ENCODE results near the gene STK32C.

Gene STK32C

GRCh38 chr10:132264306-132264950 lies 43.3 kb downstream of the STK32C start:
- no peak for DNase-seq

DNA sequence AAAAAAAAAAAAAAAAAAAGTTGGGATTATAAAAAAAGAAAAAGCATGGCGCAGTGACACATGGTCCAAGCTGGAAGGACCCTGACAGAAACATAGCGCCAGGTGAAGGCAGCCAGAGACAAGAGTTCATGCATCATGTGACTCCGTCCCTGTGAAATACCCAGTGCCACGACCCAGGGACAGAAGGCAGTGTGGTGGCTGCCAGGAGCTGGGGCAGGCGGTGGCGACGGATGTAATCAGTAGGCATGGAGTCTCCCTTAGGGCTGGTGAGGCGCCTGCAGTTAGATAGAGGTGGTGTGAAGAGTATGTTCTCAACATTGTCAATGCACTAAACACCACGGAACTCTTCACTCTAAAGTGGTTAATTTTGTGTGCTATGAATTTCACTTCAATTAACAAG lies 43.9 kb downstream of the STK32C start:
- no peak for DNase-seq

DNA sequence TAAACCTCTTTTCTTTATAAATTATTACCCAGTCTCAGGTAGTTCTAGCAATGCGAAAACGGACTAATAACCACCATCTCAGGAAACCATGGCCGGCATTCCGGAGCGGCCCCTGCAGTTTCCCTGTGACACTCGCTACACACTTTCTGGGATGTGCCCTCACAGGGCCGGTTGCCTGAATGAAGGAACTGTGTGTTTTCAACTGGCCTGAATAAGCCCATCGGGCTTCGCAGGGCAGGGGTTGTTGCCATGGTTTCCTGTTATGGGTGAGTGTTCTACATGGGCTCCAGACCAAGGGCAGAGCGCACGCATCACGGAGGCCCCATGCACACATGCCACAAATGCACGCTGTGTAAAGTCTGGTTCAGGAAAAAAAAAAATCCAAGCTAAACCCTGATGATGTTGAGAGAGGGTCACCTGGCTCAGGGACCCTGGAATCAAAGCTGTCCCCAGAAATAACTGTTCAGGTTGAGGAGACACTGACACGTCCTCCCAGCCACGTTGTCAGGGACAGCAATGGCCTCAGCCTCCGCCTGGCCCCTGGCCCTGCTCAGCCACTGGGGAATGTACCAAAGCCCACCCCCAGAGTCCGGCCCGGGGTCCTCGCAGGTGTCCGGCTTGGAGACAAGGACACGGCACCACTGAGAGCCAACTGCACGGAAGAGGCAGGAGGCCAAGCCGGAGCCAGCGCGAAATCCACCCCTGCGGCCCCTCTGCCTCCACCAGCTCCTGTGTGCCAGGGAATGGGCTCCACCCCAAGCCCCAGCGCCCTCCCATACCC lies 47.9 kb downstream of the STK32C start:
- no peak for DNase-seq

GRCh38 chr10:132258423-132258822 lies 49.3 kb downstream of the STK32C start:
- DNase-seq, result no peak

DNA sequence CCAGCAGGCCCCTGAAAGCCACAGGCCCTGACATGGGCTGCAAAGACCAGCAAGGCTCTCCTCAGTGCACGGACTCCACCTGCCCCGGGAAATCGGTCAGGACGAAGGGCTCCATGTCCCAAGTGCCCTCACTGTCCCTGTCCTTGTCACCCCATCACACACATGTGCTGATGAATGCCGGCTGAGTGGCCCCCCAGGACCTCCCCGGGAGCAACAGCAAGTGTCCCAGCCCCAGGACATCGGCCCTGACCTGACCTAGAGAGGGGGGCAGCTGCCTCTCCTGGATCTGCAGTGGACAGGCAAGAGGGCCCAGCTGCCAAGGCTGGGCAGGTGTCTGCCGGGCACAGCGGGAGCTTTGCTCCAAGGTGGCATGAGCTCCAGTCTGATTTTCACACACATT lies 49.8 kb downstream of the STK32C start:
- no peak for DNase-seq

DNA sequence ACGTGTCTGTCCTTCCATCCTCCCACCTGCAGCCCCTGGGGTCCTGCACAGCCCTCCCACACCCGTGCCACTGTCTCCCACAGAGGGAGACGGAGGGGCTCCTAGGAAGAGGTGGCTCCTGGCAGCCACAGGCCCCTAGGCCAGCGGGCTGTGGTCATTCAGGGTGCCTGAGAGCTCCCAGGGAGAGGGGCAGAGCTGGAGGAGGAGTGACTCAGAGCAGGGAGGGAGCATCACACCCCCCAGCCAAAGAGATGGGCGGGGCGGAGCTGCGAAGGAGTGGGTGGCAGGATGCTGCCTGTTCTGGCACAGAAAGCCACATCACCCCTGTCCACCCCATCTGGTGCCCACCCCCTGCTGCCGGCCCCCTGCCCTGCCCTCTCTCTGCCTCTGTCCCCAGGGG lies 50.5 kb downstream of the STK32C start:
- DNase-seq, result peak; percentile 74

DNA sequence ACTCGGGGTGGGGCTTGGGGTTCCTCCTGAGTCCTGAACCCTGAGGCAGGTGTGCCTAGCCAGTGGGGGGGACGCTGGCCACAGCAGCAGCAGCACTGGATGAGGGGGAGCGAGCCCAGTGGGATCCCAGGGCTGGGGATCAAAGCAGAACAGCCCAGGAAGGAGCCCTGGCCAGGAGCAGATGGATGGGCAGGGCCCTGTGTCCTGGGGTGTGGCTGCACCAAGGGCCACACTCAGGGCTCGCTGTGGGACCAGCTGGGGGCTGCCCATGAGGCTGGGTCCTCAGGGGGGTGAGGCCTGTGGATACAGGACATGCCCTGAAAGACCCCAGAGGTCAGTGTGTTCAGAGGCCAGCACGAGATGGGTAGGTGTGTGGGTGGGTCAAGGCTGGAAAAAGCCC lies 50.9 kb downstream of the STK32C start:
- DNase-seq, result no peak

GRCh38 chr10:132255489-132256344 lies 52.0 kb downstream of the STK32C start:
- no peak for DNase-seq

- no peak for DNase-seq
Measured at GRCh38 chr10:132254841-132255240, 52.9 kb downstream of the STK32C start.

GRCh38 chr10:132253092-132253687 lies 54.6 kb downstream of the STK32C start:
- no peak for DNase-seq

GRCh38 chr10:132252412-132252811 lies 55.3 kb downstream of the STK32C start:
- DNase-seq, result no peak

DNA sequence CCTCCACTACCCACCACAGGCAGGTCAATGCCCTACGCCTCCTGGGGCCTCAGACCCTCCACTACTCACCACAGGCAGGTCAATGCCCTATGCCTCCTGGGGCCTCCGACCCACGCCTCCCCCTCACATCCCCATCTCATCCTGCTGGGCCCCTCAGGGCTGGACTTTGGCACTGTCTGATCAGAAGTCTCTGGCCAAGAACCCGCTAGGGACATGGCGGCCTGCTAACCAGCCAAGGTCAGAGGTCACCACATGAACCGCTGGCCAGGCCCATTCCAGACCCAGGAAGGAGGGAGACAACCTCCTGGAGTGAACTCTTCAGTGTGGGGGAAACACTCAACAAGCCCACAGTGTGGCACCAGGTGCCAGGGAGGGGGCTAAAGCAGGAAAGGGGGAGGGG lies 55.8 kb downstream of the STK32C start:
- DNase-seq, result no peak

- DNase-seq, result no peak
Measured at GRCh38 chr10:132250481-132251475, 57.0 kb downstream of the STK32C start.

DNA sequence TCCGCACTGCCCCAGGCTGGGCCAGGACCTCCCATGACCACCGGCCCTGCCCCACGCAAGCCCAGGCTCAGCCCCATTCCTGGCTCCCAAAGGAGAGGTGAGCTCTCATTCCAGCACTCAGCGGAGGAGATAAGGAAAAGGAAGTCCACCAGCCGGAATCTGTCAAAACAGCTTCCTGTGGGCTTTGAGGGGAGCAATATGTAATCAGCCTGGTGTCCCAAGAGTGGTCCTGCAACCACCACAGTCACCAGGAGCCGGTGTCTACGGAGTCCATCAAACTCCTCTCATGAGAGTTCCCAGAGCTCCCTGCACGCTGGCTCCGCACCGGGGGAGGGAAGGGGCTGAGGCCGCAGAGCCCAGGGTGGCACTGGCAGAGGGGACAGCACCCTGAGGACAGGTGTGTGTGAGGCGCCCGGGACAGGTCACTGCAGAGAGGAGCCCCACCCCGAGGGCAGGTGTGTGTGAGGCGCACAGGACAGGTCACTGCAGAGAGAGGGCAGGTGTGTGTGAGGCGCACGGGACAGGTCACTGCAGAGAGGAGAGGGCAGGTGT lies 57.9 kb downstream of the STK32C start:
- no peak for DNase-seq

DNA sequence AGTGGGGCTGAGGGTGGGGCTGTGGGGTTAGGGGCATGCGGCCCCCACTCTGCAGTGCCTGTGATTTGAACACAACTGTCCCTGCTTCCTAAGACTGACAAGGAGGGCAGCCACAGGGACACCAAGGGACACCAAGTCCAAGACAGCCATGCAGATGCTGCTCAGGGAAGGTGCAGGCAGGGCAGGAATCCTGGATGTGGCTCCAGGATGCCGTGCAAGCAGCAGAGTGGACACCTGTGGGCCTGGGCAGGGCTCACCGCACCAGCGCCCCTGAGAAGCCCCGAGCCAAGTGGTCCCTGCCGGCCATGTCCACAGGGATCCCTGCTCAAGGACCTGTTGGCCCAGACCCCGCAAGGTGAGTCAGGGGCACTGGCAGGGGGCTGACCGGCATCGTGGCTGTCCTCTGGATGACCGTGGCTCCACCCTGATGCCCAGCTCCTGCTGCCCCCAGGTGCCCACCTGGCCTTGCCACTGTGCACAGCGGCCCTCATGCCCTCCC lies 58.5 kb downstream of the STK32C start:
- DNase-seq, result no peak

DNA sequence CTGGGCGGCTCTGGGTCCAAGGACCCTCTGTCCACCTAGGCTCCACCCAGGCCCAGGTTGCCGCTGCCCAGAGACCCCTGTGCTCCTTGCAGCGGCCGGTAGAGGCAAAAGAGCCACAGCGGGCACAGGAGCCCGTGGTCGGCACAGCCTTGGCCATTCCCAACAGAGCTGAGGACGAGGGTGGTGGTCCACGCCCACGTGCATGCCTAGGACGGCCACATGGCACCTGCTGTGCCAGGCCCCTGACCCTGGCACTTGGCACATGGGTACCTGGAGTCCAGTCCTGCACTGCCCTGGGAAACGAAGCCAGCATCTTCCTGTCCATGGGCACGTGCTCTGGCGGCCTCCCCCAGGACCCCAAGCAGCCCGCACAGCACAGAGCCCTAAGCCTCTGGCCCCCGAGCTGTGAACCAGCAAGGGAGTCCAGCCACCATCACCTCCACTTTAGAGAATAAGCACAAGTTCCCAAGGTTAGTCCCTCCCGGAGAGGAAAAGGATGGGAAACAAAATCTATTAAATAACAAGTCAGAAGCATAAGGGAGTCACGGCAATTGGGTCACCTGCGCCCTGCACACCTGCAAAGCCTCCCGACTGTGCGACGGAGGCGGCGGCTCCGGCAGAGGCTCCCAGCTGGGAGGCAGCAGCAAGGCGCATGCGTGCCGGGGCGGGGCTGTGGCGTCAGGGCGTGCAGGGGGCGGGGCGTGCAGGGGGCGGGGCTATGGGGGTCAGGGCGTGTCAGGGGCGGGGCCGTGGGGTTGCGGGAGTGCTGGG lies 59.1 kb downstream of the STK32C start:
- peak; percentile 89 for DNase-seq

- no peak for DNase-seq
Measured at GRCh38 chr10:132247943-132248342, 59.8 kb downstream of the STK32C start.

DNA sequence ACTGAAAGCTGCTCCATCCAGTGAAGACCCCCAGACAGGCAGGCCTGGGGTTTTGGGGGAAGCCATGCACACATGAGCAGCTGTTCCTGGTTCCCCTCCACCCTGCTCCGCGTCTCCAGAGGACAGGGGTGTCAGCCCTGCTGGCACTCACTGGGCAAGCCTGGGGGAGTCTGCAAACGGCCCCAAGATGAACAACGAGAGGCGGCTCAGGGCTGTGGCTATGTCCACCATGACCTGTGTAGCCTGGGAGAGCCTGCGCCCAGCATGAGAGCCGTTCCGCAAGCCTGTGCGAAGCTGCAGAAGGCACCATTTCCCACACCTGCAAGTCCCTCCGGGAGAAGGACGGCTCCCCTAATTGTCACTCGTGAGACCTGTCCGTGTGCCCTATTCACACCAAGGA lies 61.5 kb downstream of the STK32C start:
- no peak for DNase-seq

DNA sequence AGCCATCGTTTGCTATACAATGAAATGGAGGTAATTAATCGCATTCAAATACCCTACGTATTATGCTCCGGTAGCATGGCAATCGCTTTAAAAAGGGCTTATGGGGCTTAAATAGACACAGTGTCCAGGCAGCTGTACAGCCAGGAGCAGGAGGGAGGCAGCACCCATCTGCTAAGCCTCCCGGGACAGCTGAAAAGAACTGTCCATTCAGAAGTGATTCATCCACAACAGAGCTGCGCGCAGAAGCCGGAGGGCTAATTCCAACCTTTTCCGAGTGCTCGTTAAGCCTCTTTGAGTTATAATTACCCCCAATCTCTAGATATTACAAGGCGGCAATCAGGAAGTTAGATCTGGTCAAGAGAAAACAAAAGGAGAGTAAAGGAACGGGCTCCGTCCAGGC lies 62.7 kb downstream of the STK32C start:
- no peak for DNase-seq

DNA sequence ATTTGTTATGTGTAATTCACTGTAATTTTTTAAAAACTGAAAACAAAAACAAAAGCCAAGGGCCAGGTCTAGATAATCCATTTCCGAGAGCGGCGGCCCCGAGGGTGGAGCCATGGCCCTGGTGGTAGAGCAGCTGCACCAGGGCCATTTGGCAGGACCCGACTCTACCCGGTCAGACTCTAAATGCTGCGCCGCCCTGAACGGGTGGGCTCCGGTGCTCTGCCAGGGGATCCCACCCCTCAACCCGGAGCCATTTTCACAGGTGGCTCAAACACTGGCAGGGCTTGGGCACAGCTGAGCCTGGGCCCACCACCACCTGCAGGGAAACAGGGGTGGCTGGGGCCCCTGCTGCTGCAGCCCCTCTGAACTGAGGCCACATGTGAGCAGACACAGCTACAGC lies 64.1 kb downstream of the STK32C start:
- DNase-seq, result no peak

- no peak for DNase-seq
Measured at GRCh38 chr10:132243141-132243540, 64.6 kb downstream of the STK32C start.
